B cell (primary cell): Measurements from ENCODE around the gene TMPRSS5. TPM values are rescaled to one million over a fixed set of nuclear protein-coding genes. Genes with fewer than 3 reads are reported as not detected.

ENCODE experiments used
- ATAC-seq: fragments of 200-7000 bp; cut with Tn5 transposase; one replicate; pipeline ENCODE4 v1.10.0; 2021; ENCODE audit warnings: low read depth, mild to moderate bottlenecking, moderate number of reproducible peaks, moderate library complexity
- CTCF ChIA-PET: fragments of 350-600 bp; sonication (Branson Sonifier 250); formaldehyde crosslinking; loops from one replicate; lab custom pipeline; 2021; ENCODE audit warnings: antibody characterized with exemption, inconsistent platforms; lab: Charles Lee
- POLR2A ChIA-PET: fragments of 350-600 bp; sonication (Branson Sonifier 250); formaldehyde crosslinking; loops from one replicate; lab custom pipeline; 2021; ENCODE audit warnings: antibody characterized with exemption; lab: Charles Lee
- DNase-seq: peaks from one replicate; pipeline ENCODE4 v3.0.0; 2013
- H2AFZ ChIP-seq: 2 replicates; pipeline ENCODE4 v1.6.1; 2012; ENCODE audit warnings: mild to moderate bottlenecking, low read depth, low read length; ENCODE audit not compliant: insufficient read depth, poor library complexity, severe bottlenecking
- H3K27ac ChIP-seq, 2 donors: 1 replicate in 1 of 2; 2 replicates in 1 of 2; pipeline ENCODE4 v1.5.1; 2012 to 2013; ENCODE audit warnings: low read length in 2 of 2, mild to moderate bottlenecking in 2 of 2, moderate library complexity in 1 of 2
- H3K27me3 ChIP-seq, 4 experiments: fragments of 200-600 bp in 1 of 4; sonication (generic) in 1 of 4; replicated peaks in 1 of 4; 1 replicate in 2 of 4; 2 replicates in 2 of 4; pipeline versions ENCODE4 v1.6.1 to v1.7.0; 2013 to 2016; ENCODE audit warnings: low read length in 3 of 4, mild to moderate bottlenecking in 2 of 4, mixed read lengths in 1 of 4, moderate library complexity in 1 of 4; ENCODE audit not compliant: insufficient read depth in 4 of 4, control insufficient read depth in 3 of 4; ENCODE audit errors: control extremely low read depth in 1 of 4
- H3K36me3 ChIP-seq, 2 experiments: replicated peaks in 1 of 2; 1 replicate in 1 of 2; 2 replicates in 1 of 2; pipeline versions ENCODE4 v1.6.1 to v1.7.1; 2013; ENCODE audit warnings: low read length in 1 of 2; ENCODE audit not compliant: insufficient read depth in 2 of 2, control insufficient read depth in 1 of 2; ENCODE audit errors: control extremely low read depth in 1 of 2, extremely low read depth in 1 of 2
- H3K4me1 ChIP-seq, 2 donors: fragments of 200-600 bp in 1 of 2; sonication (generic) in 1 of 2; 1 replicate in 1 of 2; 2 replicates in 1 of 2; pipeline versions ENCODE4 v1.5.1 to v1.6.1; 2013 to 2017; ENCODE audit warnings: low read length in 2 of 2; ENCODE audit not compliant: control insufficient read depth in 2 of 2, insufficient read depth in 2 of 2
- H3K4me2 ChIP-seq: replicated peaks from 2 replicates; pipeline ENCODE3; 2012; ENCODE audit warnings: mild to moderate bottlenecking, low read depth, low read length; ENCODE audit not compliant: poor library complexity, severe bottlenecking
- H3K4me3 ChIP-seq, 5 experiments: fragments of 200-600 bp in 1 of 5; sonication (generic) in 1 of 5; 1 replicate in 3 of 5; 2 replicates in 2 of 5; pipeline versions ENCODE4 v1.5.1 to v1.7.0; 2011 to 2016; ENCODE audit warnings: low read length in 4 of 5, mild to moderate bottlenecking in 4 of 5, low read depth in 2 of 5, control low read depth in 1 of 5, moderate library complexity in 1 of 5; ENCODE audit not compliant: insufficient read depth in 1 of 5; ENCODE audit errors: control extremely low read depth in 1 of 5, extremely low read depth in 1 of 5
- H3K79me2 ChIP-seq: fragments of 200-600 bp; sonication (generic); one replicate; pipeline ENCODE4 v1.6.0; 2016; ENCODE audit warnings: low read length; ENCODE audit not compliant: control insufficient read depth, insufficient read depth
- H3K9ac ChIP-seq: fragments of 200-600 bp; sonication (generic); 2 replicates; pipeline ENCODE4 v1.6.1; 2017; ENCODE audit warnings: mild to moderate bottlenecking, low read length, moderate library complexity
- H3K9me3 ChIP-seq, 3 donors: one replicate each; pipeline versions ENCODE4 v1.6.1 to v1.7.1; 2013; ENCODE audit warnings: low read length in 2 of 3; ENCODE audit not compliant: control insufficient read depth in 2 of 3, insufficient read depth in 1 of 3; ENCODE audit errors: control extremely low read depth in 1 of 3
- H4K20me1 ChIP-seq: 2 replicates; pipeline ENCODE4 v1.6.0; 2012; ENCODE audit warnings: mild to moderate bottlenecking, low read length; ENCODE audit not compliant: insufficient read depth, control insufficient read depth, poor library complexity, severe bottlenecking
- H3K27ac Mint-ChIP-seq: one replicate; pipeline ENCODE4 v1.8.0; 2021; ENCODE audit warnings: mixed read lengths
- H3K27me3 Mint-ChIP-seq: one replicate; pipeline ENCODE4 v1.8.0; 2021; ENCODE audit warnings: mixed read lengths
- H3K4me1 Mint-ChIP-seq: one replicate; pipeline ENCODE4 v1.8.0; 2021; ENCODE audit warnings: mixed read lengths
- H3K4me3 Mint-ChIP-seq: one replicate; pipeline ENCODE4 v1.8.0; 2021; ENCODE audit warnings: mixed read lengths
- H3K9me3 Mint-ChIP-seq: one replicate; pipeline ENCODE4 v1.8.0; 2022; ENCODE audit warnings: mixed read lengths; ENCODE audit not compliant: insufficient read depth
- CTCF ChIP-seq: fragments of 200-600 bp; IDR thresholded peaks from one replicate; pipeline ENCODE4 v1.8.0; 2022; ENCODE audit warnings: antibody characterized with exemption, mild to moderate bottlenecking
- EZH2 ChIP-seq: IDR thresholded peaks from 2 replicates; pipeline ENCODE4 v1.6.1; 2012; ENCODE audit warnings: borderline replicate concordance, low read depth, mild to moderate bottlenecking, moderate library complexity, low read length; ENCODE audit not compliant: insufficient read depth, poor library complexity, severe bottlenecking
- WGBS: methylation state at CpG from one replicate; pipeline ENCODE4 v1.1.5; 2013; ENCODE audit warnings: missing lambda C conversion rate; ENCODE audit not compliant: insufficient coverage; 5-methylcytosine and 5-hydroxymethylcytosine counted together
- intact Hi-C: fragments of 100-400 bp; cut with micrococcal nuclease; formaldehyde crosslinking; loops from one replicate; pipeline ENCODE4 v1.10.0; 2022
- polyA plus RNA-seq: library from polyadenylated mRNA; depleted of rRNA; stranded (reverse); fragments of >200 nt; gene quantifications from 2 replicates; pipeline ENCODE4 v1.2.3, GENCODE V29; 2012
- total RNA-seq, 2 donors: library from RNA; stranded (reverse); fragments of 120-200 nt in 1 of 2; gene quantifications; 1 replicate in 1 of 2; 2 replicates in 1 of 2; pipeline versions ENCODE4 v1.2.3 to v1.2.4, GENCODE V29; 2013 to 2022

Gene TMPRSS5
- total and polyA plus RNA-seq, 2 donors (not counting 1 experiment from before 2014, with no cell fraction given) = 0.74 to 0.86 TPM

- WGBS = 86% methylated on average over 18 of the region's 19 CpGs
- no peak for ATAC-seq
- no peak for TF ChIP-seq EZH2
- no peak for TF ChIP-seq CTCF
- Histone ChIP-seq H3K4me2 (no peak overlapping the region), H3K9me3 (no peaks in the 10 kb centered on the region), H3K4me3 (no peak overlapping the region), H3K27me3 (no peaks in the 10 kb centered on the region), H3K27ac (no peak overlapping the region), H4K20me1 (no peaks in the 10 kb centered on the region), H2AFZ (no peak overlapping the region), H3K79me2 (no peaks in the 10 kb centered on the region), H3K4me1 (no peaks in the 10 kb centered on the region), H3K36me3 (no peaks in the 10 kb centered on the region), H3K9ac (no peak overlapping the region)
- no peaks in the 10 kb centered on the region for H3K9me3 Mint-ChIP-seq
- ChIA-PET POLR2A (no interaction called here), CTCF (no interaction called here)
- intact Hi-C loops = no loop called here
- H3K4me3 Mint-ChIP-seq = no peak overlapping the region
- H3K27me3 Mint-ChIP-seq = no peaks in the 10 kb centered on the region
- DNase-seq = no peak
- peaks cover 6% of the 10 kb centered on the region for H3K4me1 Mint-ChIP-seq
- no peak overlapping the region for H3K27ac Mint-ChIP-seq
These were observed 16.1 kb downstream of the TMPRSS5 start for GRCh38 chr11:113689768-113690618.

- Histone ChIP-seq H3K27me3 (peaks cover 0 to 4% (median 0%) of the 10 kb centered on the region in 4 experiments), H4K20me1 (no peaks in the 10 kb centered on the region), H3K4me1 (no peaks in the 10 kb centered on the region), H3K79me2 (no peaks in the 10 kb centered on the region), H3K36me3 (no peaks in the 10 kb centered on the region), H3K27ac (no peak overlapping the region), H2AFZ (no peak overlapping the region), H3K9me3 (no peaks in the 10 kb centered on the region), H3K4me2 (no peak overlapping the region), H3K9ac (no peak overlapping the region), H3K4me3 (no peak overlapping the region)
- Mint-ChIP-seq H3K27me3 (no peaks in the 10 kb centered on the region), H3K9me3 (no peaks in the 10 kb centered on the region), H3K4me1 (peaks cover 6% of the 10 kb centered on the region), H3K4me3 (no peak overlapping the region), H3K27ac (no peak overlapping the region)
- TF ChIP-seq EZH2 = no peak
- TF ChIP-seq CTCF = no peak
- no peak for ATAC-seq
- POLR2A ChIA-PET = no interaction called here
- intact Hi-C loops = no loop called here
- CTCF ChIA-PET = no interaction called here
- WGBS = no CpG with 5 or more reads among the region's 2 CpGs
- DNase-seq = no peak
These were observed 20.3 kb downstream of the TMPRSS5 start for GRCh38 chr11:113685654-113686359.
